HG02798 (cell line): ENCODE data around the gene SYNPO.

Experiments used
- ATAC-seq: cut with Tn5 transposase; IDR thresholded peaks from one replicate; pipeline ENCODE4 v1.9.1; 2021; ENCODE audit warnings: mild to moderate bottlenecking; ENCODE audit not compliant: unreplicated experiment, poor library complexity

The SYNPO gene

DNA sequence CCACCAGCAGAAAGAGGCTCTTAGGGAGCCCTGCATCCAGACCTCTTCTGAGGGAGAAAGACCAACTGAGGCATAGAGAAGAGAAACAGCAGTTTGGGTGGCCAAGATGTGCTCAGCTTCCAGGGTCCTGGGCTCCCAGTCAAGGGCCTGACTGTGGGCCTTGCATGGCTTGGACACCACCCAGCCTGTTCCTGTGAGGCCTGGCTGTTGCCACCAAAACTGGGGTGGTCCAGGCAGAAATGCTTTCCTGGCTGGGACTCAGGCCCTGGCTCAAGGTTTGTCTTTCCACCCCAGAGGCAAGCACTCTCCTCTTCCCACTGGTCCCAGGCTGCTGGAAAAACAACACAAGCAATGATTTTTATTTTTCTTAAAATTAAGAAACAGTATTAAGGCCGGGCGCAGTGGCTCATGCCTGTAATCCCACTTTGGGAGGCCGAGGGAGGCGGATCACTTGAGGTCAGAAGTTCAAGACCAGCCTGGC is 33.9 kb downstream of the SYNPO start:
- no peak for ATAC-seq

- no peak for ATAC-seq
Observed at GRCh38 chr5:150675069-150675468, 34.6 kb downstream of the SYNPO start.

DNA sequence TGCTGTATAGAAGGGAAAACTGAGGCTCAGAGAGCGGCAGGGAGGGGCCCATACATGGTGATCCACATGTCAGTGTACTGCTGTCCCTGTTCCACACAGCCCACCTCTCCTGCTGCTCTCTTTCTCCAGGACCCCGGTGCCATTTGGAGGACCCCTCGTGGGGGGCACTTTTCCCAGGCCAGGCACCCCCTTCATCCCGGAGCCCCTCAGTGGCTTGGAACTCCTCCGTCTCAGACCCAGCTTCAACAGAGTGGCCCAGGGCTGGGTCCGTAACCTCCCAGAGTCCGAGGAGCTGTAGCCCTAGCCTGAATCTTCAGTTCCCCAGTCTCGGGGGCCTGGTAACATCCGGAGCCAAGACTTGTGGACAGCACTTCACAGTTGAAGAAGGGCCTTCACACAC is 36.1 kb downstream of the SYNPO start:
- ATAC-seq: no peak

DNA sequence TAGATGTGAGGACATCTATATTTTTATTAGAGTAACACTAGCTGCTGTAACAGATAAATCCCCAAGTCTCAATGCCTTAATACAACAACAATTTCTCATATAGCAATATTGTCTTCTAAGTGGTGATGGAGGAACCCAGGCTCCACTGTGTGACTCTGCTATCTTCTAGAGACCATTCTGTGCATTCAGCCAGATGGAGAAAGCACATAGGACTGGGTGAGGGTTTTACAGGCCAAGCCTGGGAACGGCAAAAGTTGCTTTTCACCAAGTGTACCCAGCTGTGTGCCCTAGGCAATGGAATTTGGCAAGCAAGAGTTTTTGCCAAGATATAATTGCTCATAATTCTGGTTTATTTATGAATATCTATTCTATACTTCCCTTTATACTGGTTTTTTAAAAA is 48.7 kb downstream of the SYNPO start:
- no peak for ATAC-seq

- no peak for ATAC-seq
Observed at GRCh38 chr5:150690760-150691159, 50.3 kb downstream of the SYNPO start.

GRCh38 chr5:150692276-150692675 is 51.8 kb downstream of the SYNPO start:
- no peak for ATAC-seq

DNA sequence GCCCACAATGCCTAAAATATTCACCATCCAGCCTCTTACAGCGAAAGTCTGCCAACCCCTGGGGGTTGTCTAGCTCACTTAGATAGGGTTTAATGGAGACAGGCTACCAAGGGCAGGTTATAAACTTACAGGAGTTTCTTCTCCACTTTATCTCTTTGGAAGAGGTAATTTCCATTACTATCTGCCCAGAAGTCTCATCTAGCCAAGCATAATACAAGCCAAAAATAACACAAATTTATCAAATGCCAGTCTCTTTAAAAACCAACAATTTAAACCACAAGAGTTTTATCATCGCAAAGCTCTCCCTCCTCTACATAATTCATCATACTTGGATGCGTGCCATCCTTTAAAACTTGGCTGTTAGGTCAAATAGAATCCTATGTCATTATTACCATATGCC is 54.2 kb downstream of the SYNPO start:
- no peak for ATAC-seq

DNA sequence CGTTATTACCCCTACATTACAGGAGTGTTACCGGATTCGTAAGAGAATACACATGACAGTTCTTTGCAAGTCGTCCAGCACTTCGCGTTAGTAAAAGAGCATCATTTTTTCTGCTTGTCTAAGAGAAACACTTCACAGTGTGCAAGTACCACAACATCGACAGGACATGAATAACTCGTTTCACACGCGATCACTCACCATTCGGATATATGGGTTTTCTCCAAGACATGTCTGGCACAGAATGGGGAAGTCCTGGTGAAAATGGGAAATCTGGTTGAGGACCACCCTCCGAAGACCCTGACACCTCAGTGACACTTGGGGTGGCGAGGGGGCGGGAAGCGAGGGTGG is 59.8 kb downstream of the SYNPO start:
- no peak for ATAC-seq

DNA sequence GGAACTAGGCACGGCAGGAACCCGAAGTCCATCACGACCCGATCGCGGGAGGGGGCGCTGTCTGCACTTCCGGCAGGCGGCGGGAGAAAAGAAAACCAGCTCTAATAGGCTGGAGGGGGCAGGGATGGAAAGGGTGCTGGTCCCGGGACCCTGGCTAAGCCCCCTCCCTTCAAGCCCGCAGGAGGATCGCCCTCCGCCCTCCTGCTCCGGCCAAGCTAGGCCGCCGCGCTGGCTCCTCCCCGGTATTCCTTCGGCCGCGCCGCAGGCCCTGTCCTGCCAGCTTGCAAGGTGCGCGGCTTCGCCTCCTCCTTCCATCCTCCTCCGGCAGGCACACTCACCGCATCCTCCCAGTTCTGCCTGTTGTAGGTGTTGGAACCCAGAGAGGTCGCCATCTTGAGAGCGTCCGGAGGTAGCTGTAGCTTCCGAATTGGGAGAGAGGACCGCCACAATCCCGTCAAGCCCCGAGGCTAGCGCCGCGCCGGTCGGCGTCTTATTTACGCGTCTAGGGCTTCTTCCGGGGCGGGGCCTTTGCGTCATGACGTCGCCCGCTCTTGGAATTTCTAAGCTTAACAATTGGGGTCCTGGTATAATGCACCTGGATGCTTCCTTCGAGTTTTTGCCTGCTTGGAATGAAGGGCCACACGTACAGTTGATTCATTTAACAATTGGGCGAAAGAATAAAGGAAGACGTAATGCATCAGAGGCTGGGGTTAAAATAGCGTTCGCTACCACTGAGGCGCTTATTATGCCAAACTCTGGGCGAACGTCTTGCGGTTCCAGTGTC is 60.3 kb downstream of the SYNPO start, which contains the start of gene RBM22:
Gene RBM22, minus strand, starts transcription at position 469 of the 784 bp plus-strand sequence. Its CDS starts 77 bp downstream, at position 392.
- ATAC-seq: peak; percentile 98

DNA sequence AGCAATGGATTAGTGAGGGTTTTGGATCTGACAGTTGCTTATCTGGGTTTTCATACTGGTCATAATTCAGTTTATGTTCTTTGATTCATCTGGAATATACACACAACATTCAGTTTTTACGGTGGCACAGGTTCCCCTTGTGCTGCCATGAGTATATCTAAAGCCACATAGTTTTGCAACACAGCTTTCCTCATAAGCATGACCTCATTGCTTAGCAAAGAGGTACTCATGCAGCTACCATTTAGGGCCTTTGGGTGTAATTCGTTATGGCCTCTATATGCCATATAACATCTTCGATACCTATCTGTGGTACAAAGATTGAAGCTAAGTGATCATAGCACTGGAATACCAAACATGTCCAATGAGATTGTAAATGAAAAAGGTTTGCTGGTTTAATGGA is 63.3 kb downstream of the SYNPO start:
- ATAC-seq: no peak

- ATAC-seq: no peak
Observed at GRCh38 chr5:150706776-150707390, 66.4 kb downstream of the SYNPO start.
